Loucy (cell line): ENCODE data around the gene RCAN2.

Experiments used
- H2AFZ ChIP-seq: fragments of 200-600 bp; sonication (generic); 2 replicates; pipeline ENCODE4 v1.6.0; 2016; ENCODE audit warnings: antibody characterized with exemption, mild to moderate bottlenecking, low read length, moderate library complexity
- H3F3A ChIP-seq: fragments of 200-600 bp; 2 replicates; pipeline ENCODE4 v1.6.0; 2016; ENCODE audit warnings: antibody characterized with exemption, low read depth, mild to moderate bottlenecking
- H3K27me3 ChIP-seq: fragments of 200-600 bp; sonication (generic); 2 replicates; pipeline ENCODE4 v1.6.1; 2014; ENCODE audit warnings: low read length, mild to moderate bottlenecking; ENCODE audit not compliant: insufficient read depth, poor library complexity, severe bottlenecking
- H3K36me3 ChIP-seq: fragments of 200-600 bp; sonication (generic); 2 replicates; pipeline ENCODE4 v1.6.1; 2016; ENCODE audit warnings: low read length; ENCODE audit not compliant: insufficient read depth
- H3K4me1 ChIP-seq: fragments of 200-600 bp; sonication (generic); 2 replicates; pipeline ENCODE4 v1.5.1; 2014; ENCODE audit warnings: low read length, mild to moderate bottlenecking; ENCODE audit not compliant: insufficient read depth, poor library complexity, severe bottlenecking
- H3K4me2 ChIP-seq: fragments of 200-600 bp; sonication (generic); 2 replicates; pipeline ENCODE4 v1.6.0; 2014; ENCODE audit warnings: antibody characterized with exemption, low read length, low read depth, mild to moderate bottlenecking; ENCODE audit not compliant: poor library complexity, severe bottlenecking
- H3K4me3 ChIP-seq: fragments of 200-600 bp; sonication (generic); 2 replicates; pipeline ENCODE4 v1.5.1; 2014; ENCODE audit warnings: low read length, mild to moderate bottlenecking, mixed read lengths; ENCODE audit not compliant: poor library complexity, severe bottlenecking
- H3K79me2 ChIP-seq: fragments of 200-600 bp; sonication (generic); 2 replicates; pipeline ENCODE4 v1.6.1; 2014; ENCODE audit warnings: low read length; ENCODE audit not compliant: insufficient read depth
- H3K9ac ChIP-seq: fragments of 200-600 bp; sonication (generic); 2 replicates; pipeline ENCODE4 v1.6.0; 2014; ENCODE audit warnings: mild to moderate bottlenecking, low read depth, low read length, moderate library complexity; ENCODE audit not compliant: poor library complexity, severe bottlenecking
- H3K9me2 ChIP-seq: fragments of 200-600 bp; sonication (generic); replicated peaks from 2 replicates; pipeline ENCODE4 v1.6.1; 2016; ENCODE audit warnings: low read depth, low read length, mixed read lengths
- H3K9me3 ChIP-seq: fragments of 200-600 bp; sonication (generic); 2 replicates; pipeline ENCODE4 v1.6.1; 2014; ENCODE audit warnings: mild to moderate bottlenecking, antibody characterized with exemption, low read length, low read depth; ENCODE audit not compliant: insufficient read depth
- H4K20me1 ChIP-seq: fragments of 200-600 bp; sonication (generic); 2 replicates; pipeline ENCODE4 v1.6.0; 2014; ENCODE audit warnings: antibody characterized with exemption, low read length, mild to moderate bottlenecking; ENCODE audit not compliant: insufficient read depth, poor library complexity, severe bottlenecking
- EZH2phosphoT487 ChIP-seq: fragments of 200-600 bp; IDR thresholded peaks from 2 replicates; pipeline ENCODE4 v1.6.1; 2018; ENCODE audit warnings: antibody characterized with exemption, mild to moderate bottlenecking, moderate library complexity, borderline replicate concordance
- TF ChIP-seq, protein P1 (sequence below): fragments of 200-600 bp; sonication (generic); conservative IDR thresholded peaks from 2 replicates; pipeline ENCODE4 v1.5.1; 2014; ENCODE audit warnings: mild to moderate bottlenecking, antibody characterized with exemption, low read length

The RCAN2 gene

DNA sequence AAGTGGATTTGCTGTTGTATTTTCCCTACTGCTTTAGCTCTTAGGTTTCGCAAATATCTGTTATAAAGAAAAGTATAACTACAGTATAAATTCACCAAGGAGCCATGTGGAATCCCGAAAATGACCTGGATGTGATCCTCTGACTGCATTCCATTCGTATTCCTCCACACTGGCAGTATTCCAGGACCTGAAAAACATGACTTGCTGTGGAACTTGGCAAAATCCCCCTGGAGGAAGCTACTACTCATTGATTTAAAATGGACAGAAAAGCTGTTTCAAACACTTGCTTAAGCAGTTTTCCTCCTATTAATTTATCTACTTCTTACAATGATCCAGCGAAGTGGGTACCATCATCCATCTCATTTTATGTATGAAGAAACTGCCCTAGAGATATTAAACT is 307.1 kb downstream of the RCAN2 start:
- Histone ChIP-seq H3K27me3 (peaks cover 16% of the 10 kb centered on the region), H3F3A (no peaks in the 10 kb centered on the region), H3K4me2 (no peak overlapping the region), H3K36me3 (no peaks in the 10 kb centered on the region), H3K9ac (no peak overlapping the region), H3K9me3 (no peaks in the 10 kb centered on the region), H3K79me2 (no peaks in the 10 kb centered on the region), H3K9me2 (no peaks in the 10 kb centered on the region), H3K4me1 (no peaks in the 10 kb centered on the region), H2AFZ (no peak overlapping the region), H3K4me3 (no peak overlapping the region), H4K20me1 (no peaks in the 10 kb centered on the region)
- TF ChIP-seq, protein P1, sequence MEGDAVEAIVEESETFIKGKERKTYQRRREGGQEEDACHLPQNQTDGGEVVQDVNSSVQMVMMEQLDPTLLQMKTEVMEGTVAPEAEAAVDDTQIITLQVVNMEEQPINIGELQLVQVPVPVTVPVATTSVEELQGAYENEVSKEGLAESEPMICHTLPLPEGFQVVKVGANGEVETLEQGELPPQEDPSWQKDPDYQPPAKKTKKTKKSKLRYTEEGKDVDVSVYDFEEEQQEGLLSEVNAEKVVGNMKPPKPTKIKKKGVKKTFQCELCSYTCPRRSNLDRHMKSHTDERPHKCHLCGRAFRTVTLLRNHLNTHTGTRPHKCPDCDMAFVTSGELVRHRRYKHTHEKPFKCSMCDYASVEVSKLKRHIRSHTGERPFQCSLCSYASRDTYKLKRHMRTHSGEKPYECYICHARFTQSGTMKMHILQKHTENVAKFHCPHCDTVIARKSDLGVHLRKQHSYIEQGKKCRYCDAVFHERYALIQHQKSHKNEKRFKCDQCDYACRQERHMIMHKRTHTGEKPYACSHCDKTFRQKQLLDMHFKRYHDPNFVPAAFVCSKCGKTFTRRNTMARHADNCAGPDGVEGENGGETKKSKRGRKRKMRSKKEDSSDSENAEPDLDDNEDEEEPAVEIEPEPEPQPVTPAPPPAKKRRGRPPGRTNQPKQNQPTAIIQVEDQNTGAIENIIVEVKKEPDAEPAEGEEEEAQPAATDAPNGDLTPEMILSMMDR, result no peak
- TF ChIP-seq EZH2phosphoT487, result no peak

DNA sequence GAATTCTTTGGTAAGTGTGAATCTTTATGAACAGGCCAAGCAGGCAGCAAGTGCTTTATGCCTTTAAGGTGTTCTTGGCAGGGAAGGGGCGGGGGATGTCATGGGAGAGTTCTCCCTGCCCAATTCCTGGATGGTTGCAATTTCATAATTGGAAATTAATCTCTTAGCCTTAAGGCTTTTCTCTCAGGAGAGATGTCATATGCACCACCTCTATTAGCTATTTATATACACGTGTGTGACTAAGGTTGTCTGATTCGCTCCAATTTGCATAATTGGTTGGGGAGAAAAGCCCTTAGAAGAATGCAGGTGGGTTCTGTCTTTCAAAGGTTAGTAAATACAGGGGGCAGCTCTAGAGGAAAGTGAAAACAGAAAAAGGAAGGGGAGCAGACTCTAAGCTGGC is 315.3 kb downstream of the RCAN2 start:
- H4K20me1 ChIP-seq, result no peaks in the 10 kb centered on the region
- no peaks in the 10 kb centered on the region for H3K27me3 ChIP-seq
- no peak overlapping the region for H3K4me2 ChIP-seq
- H2AFZ ChIP-seq, result no peak overlapping the region
- no peaks in the 10 kb centered on the region for H3K36me3 ChIP-seq
- no peaks in the 10 kb centered on the region for H3F3A ChIP-seq
- H3K9me3 ChIP-seq, result no peaks in the 10 kb centered on the region
- H3K4me3 ChIP-seq, result no peak overlapping the region
- H3K79me2 ChIP-seq, result no peaks in the 10 kb centered on the region
- no peak overlapping the region for H3K9ac ChIP-seq
- H3K4me1 ChIP-seq, result no peaks in the 10 kb centered on the region
- TF ChIP-seq EZH2phosphoT487, result no peak
- TF ChIP-seq, protein P1, result no peak
- no peaks in the 10 kb centered on the region for H3K9me2 ChIP-seq

DNA sequence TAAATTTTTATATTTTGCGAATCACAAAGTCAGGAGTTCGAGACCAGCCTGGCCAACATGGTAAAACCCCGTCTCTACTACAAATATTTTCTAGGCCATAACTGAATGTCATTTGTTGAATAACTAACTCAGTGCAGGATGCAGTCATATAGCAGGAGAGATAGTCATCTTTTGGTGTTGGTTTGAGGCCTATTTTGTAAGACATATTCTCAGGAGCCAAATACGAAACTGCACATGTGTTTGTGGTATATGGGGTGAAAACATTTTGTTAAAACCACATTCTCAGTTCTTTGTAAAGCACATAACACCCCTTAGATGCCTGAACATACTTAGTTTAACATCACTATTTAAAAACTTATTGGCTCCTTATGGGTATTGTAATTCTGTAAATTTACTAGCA is 315.8 kb downstream of the RCAN2 start:
- H3K4me3 ChIP-seq, result no peak overlapping the region
- no peak overlapping the region for H3K9ac ChIP-seq

More for the DNA sequence above, 315.8 kb downstream of the RCAN2 start:
- Histone ChIP-seq H3K36me3 (no peaks in the 10 kb centered on the region), H2AFZ (no peak overlapping the region), H3K4me2 (no peak overlapping the region), H4K20me1 (no peaks in the 10 kb centered on the region), H3K9me3 (no peaks in the 10 kb centered on the region), H3K27me3 (no peaks in the 10 kb centered on the region), H3F3A (no peaks in the 10 kb centered on the region), H3K4me1 (no peaks in the 10 kb centered on the region), H3K9me2 (no peaks in the 10 kb centered on the region), H3K79me2 (no peaks in the 10 kb centered on the region)
- no peak for TF ChIP-seq EZH2phosphoT487
- TF ChIP-seq, protein P1, result no peak
